RKO (cell line): ENCODE measurements around the gene MEPCE.
"Not testable (repeated sequence)": the region's sequence is repeated elsewhere in the genome, so short reads cannot be mapped to it uniquely, and the experiment has no call there.

Experiments
- DNase-seq: peaks from one replicate; pipeline ENCODE4 v3.0.0-alpha.2; 2016; ENCODE audit warnings: low spot score

MEPCE gene

GRCh38 chr7:100429637-100430492 is at the start of gene MEPCE:
Gene MEPCE, plus strand, starts transcription at chr7:100429831. Its CDS starts 188 bp downstream, at chr7:100430019.
- peak; percentile 97 for DNase-seq

DNA sequence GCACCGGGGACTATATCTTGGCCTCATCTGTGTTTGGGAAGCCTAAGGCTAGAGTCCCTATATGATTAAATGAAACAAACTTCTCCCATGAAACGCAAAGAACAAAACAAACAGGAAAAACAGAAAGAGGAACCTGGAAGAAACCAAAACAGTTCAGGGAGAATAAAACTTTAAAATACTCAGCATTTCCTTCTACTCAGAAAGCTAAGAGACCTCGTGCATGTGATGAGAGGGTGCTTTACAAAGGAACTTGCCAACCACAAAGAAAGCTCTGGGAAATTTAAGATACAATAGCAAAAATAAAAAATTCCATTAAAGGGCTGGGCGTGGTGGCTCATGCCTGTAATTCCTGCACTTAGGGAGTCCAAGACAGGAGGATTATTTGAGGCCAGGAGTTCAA is 49.4 kb upstream of the MEPCE start:
- no peak for DNase-seq

- DNase-seq: not testable (repeated sequence)
Measured at GRCh38 chr7:100381531-100382233, 47.9 kb upstream of the MEPCE start.

DNA sequence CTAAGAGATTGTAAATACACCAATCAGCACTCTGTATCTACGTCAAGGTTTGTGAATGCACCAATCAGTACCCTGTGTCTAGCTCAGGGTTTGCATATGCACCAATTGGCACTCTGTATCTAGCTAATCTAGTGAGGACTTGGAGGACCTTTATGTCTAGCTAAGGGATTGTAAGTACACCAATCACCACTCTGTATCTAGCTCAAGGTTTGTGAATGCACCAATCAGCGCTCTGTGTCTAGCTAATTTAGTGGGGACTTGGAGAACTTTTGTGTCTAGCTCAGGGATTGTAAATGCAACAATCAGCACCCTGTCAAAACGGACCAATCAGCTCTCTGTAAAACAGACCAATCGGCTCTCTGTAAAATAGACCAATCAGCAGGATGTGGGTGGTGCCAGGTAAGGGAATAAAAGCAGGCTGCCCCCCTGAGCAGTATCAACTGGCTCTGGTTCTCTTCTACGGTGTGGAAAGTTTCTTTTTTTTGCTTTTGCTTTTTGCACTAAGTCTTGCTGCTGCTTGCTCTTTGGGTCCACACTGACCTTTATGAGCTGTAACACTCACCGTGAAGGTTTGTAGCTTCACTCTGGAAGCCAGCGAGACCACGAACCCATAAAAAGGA is 47.3 kb upstream of the MEPCE start:
- peak; percentile 44 for DNase-seq

DNA sequence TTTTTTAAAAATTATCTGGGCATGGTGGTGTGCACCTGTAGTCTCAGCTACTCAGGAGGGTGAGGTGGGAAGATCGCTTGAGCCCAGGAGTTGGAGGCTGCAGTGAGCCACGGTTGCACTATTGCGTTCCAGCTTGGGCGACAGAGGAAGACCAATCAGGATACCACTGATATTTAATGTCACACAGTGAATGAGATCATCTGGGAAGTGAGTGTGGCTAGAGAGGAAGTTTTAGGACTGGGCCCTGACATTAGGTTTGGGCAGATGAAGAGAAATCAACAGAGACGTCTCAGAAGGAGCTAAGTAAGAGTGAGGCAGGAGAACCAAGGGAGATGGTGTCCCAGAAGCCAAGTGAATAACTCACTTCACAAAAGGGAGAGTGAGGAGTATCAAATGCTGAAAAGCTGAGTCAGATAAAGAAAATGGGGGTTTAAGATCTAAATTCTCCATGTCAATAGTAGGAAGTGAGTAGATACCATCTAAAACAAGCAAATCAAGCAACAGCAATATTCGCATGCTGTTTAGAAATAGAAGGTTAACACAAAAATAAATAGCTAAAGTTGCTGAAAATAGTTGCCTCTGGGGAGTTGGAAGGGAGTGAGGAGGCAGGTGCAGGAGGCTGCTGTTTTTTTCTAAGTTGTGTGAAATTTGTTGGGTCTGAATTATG is 44.9 kb upstream of the MEPCE start:
- no peak for DNase-seq

DNA sequence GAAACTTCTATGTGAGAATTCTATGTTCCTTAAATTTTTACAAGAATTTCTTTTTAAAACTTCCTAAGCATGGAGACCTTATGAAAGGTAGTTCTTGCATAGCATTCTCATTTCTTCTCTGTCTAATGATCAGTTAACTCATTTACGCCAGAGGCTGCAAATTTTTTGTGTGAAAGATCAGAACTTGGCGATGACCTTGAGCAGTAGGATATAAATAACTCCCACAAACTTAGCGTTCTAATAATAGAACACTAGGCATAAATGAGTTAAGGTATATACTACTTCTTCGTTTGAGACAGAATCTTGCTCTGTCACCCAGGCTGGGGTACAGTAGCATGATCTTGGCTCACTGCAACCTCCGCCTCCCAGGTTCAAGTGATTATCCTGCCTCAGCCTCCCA is 42.7 kb upstream of the MEPCE start:
- DNase-seq: no peak

GRCh38 chr7:100387695-100388094 is 41.9 kb upstream of the MEPCE start:
- DNase-seq: no peak

DNA sequence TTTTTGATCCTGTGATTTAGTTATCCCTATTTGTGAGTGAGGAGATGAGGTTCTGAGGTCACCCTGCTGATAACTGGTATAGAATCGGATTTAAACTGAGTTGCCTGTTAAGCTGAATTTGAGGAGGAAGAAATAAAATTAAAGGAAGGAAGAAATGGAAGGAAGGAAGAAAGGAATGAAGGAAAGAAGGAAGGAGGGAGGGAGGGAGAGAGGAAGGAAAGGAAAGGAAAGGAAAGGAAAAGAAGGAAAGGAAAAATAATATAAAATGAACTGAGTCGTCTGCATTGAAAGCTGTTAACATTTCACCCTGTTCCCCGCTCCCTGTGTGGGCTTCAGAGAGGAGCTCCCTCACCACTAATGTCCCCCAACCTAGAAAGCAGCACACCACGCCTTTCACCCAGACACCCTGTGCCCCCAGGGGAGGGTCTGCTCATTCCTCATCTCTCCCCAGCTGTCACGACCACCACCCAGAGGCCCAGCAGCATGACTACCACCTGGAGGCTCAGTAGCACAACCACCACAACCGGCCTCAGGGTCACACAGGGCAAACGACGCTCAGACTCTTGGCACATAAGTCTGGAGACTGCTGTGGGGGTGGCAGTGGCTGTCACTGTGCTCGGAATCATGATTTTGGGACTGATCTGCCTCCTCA is 40.1 kb upstream of the MEPCE start:
- DNase-seq: no peak

DNA sequence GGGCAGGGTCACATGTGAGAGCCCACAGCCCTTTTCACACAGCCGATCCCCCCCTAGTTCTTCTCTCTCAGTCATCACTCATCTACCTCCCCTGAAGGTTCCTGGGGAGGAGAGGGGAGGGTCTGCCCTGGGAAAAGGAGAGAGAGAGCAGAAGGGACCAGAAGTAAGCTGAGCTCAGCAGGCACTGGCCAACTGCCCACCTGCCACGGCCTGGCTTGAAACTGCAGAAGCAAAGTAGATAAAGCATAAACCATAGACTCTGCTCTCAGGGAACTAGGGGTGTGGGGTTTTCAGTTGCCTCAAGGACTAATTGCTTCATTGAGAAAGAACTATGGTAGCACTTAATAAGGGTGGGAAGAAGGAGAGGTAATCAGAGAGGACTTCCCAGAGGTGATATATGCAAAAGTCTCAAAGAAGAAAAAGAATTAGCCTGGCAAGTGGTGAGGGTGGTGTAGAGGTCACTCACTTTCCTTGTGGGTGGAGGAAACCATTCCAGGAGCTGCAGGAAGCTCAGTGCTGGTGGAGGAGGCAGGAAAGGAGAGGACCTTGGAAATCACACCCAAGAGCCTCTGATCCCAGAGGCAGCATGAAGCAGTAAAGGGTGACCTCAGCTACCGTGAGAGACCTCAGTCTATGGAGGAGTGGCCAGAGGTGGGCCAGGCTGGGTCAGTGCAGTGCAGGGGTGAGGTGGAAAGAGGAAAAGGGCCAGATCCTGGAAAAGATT is 39.2 kb upstream of the MEPCE start:
- DNase-seq: no peak

DNA sequence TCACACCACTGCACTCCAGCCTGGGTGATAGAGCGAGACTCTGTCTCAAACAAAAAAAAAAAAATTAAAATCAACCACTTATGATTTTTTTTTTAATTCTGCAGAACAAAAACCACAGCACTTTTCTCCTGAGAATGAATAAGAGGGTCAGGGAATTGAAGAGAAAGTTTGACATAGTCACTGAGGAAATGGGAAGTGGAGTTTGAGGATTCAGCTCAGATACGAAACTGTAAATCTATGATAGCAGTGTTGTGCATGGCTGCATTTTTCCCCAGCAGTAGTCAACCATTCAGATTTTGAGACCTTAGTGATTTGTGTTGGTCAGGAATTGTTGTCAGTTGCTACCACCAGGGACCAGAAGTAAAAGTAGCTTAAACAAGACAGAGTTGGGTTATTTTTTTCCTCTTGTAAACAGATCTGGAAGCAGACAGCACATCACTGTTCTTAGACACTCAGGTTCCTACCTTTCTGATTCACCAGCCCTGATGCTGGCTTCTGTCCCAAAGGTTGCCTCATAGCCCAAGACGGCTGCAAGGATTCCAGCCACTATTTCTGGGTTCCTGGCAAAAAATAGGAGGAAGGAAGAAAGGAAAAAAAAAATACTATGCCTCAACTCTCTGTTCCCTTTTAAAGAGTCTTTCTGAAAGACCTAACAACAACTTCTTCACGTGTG is 36.3 kb upstream of the MEPCE start:
- no peak for DNase-seq

GRCh38 chr7:100394077-100394476 is 35.6 kb upstream of the MEPCE start:
- DNase-seq: no peak

- DNase-seq: no peak
Measured at GRCh38 chr7:100396421-100396982, 33.1 kb upstream of the MEPCE start.

GRCh38 chr7:100397315-100398081 is 32.1 kb upstream of the MEPCE start:
- no peak for DNase-seq

- DNase-seq: no peak
Measured at GRCh38 chr7:100398239-100398638, 31.4 kb upstream of the MEPCE start.

GRCh38 chr7:100400041-100400440 is 29.6 kb upstream of the MEPCE start:
- no peak for DNase-seq

DNA sequence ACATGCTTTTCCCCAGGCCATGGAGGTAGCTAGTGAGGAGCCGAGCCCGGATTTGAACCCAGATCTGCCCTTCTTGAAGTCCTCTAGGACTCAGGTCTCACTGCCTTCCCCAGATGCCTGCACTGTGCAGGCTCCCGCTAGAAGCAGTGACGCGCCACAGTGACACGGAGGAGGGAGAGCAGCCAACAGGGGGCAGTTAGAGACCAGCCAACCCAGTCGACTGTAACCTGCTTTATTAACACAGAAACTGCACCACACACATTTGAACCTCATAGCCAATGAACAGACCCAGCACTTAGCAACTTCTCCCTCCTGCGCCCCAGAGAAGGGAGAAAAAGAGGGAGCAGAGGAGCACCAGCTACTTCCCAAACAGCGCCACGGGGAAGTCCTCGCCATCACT is 29.0 kb upstream of the MEPCE start:
- no peak for DNase-seq

DNA sequence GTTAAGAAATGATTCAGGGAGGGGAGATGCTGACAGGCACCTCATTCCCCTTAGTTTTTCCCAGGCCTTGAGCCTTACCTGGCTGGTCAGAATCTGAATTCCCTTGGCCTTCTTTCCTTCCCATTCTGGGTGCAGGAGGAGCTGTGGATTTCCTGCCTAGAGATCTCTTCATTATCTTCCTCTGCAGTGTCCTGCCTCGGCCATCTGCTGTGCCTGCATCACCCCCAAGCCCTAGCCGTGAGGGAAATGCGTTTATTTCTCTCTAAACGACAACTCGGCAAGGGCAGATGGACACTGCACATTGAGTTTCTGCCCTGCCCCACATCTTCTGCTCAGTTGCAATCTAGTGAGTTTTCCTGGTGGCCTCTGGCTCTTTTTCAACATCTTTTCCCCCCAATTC is 27.8 kb upstream of the MEPCE start:
- no peak for DNase-seq

DNA sequence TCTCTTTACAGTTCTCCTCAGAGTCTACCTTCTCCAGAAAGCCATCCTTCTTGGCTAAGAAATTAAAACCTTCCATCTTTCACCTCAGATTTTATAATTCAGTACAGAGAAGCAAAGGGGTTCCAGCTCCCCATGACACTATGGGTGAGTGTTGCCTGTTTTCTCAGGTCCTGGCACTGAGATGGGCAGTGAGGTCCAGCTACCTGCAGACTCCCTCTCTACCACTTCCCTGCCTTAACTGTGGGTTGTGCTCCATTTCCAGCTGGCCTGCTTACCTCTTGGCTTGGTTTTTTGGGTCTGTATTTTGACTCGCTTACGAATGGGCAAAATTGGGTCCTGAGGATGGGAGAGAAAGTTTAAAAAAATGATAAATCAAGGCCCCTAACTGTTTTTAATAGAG is 27.4 kb upstream of the MEPCE start:
- DNase-seq: no peak

DNA sequence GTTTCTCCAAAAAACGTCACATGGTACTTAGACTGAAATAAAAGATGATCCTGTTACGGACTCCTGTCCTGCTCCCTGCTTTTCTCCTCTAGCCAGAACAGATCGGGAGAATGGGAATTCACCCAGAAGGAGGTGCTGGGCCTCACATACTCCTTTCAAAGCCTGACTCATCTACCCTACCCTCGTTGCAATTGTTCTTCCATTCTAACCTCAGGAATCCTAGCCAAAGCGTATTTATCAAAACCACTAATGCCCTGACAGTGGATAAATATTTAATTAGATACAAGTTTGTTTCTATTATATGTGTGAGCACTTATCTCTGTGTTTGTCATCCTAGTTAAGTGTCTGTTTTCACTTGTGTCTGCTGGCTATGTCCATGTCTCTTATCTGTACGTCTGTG is 22.9 kb upstream of the MEPCE start:
- DNase-seq: no peak
